ENCODE measurements around the gene PARP6.

PARP6 gene

GRCh38 chr15:72192416-72192815 lies 79.9 kb downstream of the PARP6 start:
- DNase-seq (ENCODE audit: low read depth): no peak
- TF ChIP-seq, protein P1, sequence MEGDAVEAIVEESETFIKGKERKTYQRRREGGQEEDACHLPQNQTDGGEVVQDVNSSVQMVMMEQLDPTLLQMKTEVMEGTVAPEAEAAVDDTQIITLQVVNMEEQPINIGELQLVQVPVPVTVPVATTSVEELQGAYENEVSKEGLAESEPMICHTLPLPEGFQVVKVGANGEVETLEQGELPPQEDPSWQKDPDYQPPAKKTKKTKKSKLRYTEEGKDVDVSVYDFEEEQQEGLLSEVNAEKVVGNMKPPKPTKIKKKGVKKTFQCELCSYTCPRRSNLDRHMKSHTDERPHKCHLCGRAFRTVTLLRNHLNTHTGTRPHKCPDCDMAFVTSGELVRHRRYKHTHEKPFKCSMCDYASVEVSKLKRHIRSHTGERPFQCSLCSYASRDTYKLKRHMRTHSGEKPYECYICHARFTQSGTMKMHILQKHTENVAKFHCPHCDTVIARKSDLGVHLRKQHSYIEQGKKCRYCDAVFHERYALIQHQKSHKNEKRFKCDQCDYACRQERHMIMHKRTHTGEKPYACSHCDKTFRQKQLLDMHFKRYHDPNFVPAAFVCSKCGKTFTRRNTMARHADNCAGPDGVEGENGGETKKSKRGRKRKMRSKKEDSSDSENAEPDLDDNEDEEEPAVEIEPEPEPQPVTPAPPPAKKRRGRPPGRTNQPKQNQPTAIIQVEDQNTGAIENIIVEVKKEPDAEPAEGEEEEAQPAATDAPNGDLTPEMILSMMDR (IDR thresholded peaks at IDR 0.05; ENCODE audit: control insufficient read depth, extremely low read depth, insufficient read depth): no peak
- H3K4me3 ChIP-seq (ENCODE audit: low read depth, low read length): no peak overlapping the region

Measured in LNCaP clone FGC (cell line).